ENCODE measurements around the gene RAPGEF2.
"Not testable (repeated sequence)": the region's sequence is repeated elsewhere in the genome, so short reads cannot be mapped to it uniquely, and the experiment has no call there.

Gene RAPGEF2

DNA sequence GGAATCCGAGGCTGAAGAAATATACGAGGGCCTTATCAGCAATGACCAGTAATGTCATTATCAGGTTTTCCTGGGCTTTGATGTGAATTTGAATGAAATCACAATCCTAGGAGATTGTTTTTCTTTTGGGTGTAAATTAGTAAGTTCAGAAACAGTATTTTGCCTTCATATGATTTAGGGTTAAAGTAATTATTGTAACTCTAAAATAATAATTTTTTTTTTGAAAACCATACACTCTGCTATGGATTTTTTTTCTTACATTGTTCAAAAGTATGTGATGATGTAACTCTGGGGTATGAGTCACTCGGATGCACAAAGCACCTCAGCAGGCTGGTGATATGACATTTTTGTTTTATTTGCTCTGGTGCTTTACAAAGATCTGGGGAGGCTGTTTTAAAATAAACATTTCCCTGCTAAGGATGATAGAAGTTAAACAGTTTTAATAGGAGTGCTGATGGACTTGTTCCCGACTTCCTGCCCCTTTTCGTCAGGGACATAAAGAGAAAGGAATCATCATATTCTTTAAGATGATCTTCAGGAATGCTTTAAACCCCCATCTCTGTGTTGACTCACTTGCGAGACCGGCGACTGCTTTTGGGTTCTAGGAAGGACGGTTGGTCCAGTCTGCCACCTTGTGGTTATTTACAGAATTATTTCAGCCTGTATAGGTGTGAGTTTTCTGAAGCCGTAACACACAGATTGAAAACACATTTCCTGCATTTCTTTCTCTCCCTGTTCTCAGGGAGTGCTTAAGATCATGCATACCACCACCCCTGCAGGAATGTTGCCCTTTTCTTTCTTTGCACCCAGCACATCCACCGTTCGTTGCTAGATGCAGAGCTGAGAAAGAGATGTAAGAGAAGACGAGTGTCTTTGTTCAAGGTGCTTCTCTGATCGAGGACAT lies 72.5 kb downstream of the RAPGEF2 start:
- DNase-seq (ENCODE audit: extremely low spot score) = peak; percentile 63

DNA sequence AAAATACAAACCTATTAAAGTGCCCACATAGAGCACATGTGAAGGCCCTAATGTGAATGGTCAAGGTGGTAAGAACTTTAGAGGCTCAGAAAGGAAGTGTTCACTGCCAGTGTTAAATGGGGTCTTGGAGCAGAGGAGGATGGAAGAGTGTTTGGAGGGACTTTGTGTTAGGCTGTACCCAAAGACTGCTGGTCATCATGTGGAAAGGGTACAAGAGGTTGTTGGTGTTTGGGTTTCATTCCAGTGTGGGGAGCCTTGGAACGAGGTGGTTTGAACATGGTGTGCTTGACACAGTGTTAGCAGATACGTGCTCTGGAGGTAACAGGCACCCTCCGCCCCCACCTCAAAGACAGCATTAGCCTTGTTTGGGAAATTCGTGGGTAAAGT lies 73.1 kb downstream of the RAPGEF2 start:
- POLR2A ChIA-PET = no interaction called here
- DNase-seq (ENCODE audit: extremely low spot score) = no peak
- TF ChIP-seq FOXK2 (IDR thresholded peaks at IDR 0.05) = no peak
- TF ChIP-seq TARDBP (IDR thresholded peaks at IDR 0.05) = no peak
- no peak for TF ChIP-seq PKNOX1 (IDR thresholded peaks at IDR 0.05)
- no peak for TF ChIP-seq SUZ12 (IDR thresholded peaks at IDR 0.05)
- TF ChIP-seq HDGF (IDR thresholded peaks at IDR 0.05; ENCODE audit: borderline replicate concordance) = no peak
- CTCF ChIA-PET = interaction anchor here (1.0 kb wide), 1 partner anchor 307 kb away, joined by 3 read pairs; no protein-coding TSS in a partner anchor

More for the DNA sequence above, 72.5 kb downstream of the RAPGEF2 start:
- ChIA-PET POLR2A (no interaction called here), CTCF (interaction anchor here (1.0 kb wide), 1 partner anchor 306 kb away, joined by 3 read pairs; no protein-coding TSS in a partner anchor)
- TF ChIP-seq CTBP1 (IDR thresholded peaks at IDR 0.05; ENCODE audit: borderline replicate concordance) (peak; percentile 50; the same call in 1 of the 2 replicates), NFRKB (IDR thresholded peaks at IDR 0.05) (no peak), PKNOX1 (IDR thresholded peaks at IDR 0.05) (no peak)

DNA sequence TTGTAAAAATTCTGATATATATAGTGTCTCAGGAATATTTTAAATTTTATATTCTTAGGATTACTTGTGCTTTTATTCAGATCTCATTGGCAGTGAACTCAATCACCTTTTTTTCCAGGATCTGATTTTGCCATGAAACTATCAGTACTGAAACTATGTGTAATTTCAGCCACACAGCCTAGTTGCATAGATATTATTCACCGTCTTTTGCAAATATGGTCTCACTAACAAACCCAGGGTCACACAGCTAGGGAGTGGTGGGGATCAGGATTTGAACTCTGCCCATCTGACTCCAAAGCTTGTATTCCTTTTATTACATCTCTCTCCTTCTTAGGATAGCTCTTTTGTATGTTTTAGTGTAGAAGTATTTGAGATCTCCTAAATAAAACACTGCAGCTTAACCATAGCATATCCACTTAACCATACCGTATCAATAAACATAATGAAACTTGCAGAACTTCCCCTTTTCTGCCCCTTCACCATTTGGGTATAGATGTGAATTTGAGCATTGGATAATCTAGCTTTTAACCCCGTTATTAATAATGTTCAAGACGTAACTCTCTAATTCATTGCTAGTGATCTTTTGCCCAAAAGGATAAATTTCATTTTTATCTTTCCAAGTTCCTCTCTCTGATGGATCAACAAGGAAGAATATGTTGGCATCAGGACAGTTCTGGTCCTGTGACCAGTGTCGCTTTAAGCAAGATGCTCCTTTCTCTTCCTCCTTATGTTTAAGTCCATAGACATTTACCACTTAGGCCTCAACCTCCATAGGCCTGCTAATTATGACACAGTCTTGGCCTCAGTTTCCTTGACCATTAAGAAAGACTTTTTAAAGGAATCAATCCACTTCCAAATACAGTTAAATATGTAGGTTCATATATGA lies 74.6 kb downstream of the RAPGEF2 start:
- no peak for DNase-seq (ENCODE audit: extremely low spot score)
- ChIA-PET CTCF (interaction anchor here (0.6 to 1.0 kb wide), 6 partner anchors 15 to 403 kb away, joined by 3 read pairs; no protein-coding TSS in a partner anchor), POLR2A (interaction anchor here (1.2 kb wide), 1 partner anchor 332 kb away, joined by 3 read pairs; no protein-coding TSS in a partner anchor)
- TF ChIP-seq SUZ12 (IDR thresholded peaks at IDR 0.05) (no peak), ELF4 (IDR thresholded peaks at IDR 0.05) (no peak), L3MBTL2 (conservative IDR thresholded peaks at IDR 0.05) (no peak), NFRKB (IDR thresholded peaks at IDR 0.05) (no peak), ARNT (IDR thresholded peaks at IDR 0.05) (no peak), FOXK2 (IDR thresholded peaks at IDR 0.05) (no peak)

- POLR2A ChIA-PET = interaction anchor here (1.2 kb wide), 2 partner anchors 74 to 332 kb away, joined by 3 read pairs; no protein-coding TSS in a partner anchor
- no peak for TF ChIP-seq CTBP1 (IDR thresholded peaks at IDR 0.05; ENCODE audit: borderline replicate concordance)
- TF ChIP-seq FOXA1 (IDR thresholded peaks at IDR 0.05) = no peak
- TF ChIP-seq LEF1 (IDR thresholded peaks at IDR 0.05; ENCODE audit: borderline replicate concordance) = no peak
- CTCF ChIA-PET = interaction anchor here (0.7 to 0.9 kb wide), 4 partner anchors 13 to 316 kb away, joined by 3 to 4 read pairs (median 3); no protein-coding TSS in a partner anchor
- no peak for DNase-seq (ENCODE audit: extremely low spot score)
Observed at GRCh38 chr4:159178151-159178546, 75.3 kb downstream of the RAPGEF2 start.

DNA sequence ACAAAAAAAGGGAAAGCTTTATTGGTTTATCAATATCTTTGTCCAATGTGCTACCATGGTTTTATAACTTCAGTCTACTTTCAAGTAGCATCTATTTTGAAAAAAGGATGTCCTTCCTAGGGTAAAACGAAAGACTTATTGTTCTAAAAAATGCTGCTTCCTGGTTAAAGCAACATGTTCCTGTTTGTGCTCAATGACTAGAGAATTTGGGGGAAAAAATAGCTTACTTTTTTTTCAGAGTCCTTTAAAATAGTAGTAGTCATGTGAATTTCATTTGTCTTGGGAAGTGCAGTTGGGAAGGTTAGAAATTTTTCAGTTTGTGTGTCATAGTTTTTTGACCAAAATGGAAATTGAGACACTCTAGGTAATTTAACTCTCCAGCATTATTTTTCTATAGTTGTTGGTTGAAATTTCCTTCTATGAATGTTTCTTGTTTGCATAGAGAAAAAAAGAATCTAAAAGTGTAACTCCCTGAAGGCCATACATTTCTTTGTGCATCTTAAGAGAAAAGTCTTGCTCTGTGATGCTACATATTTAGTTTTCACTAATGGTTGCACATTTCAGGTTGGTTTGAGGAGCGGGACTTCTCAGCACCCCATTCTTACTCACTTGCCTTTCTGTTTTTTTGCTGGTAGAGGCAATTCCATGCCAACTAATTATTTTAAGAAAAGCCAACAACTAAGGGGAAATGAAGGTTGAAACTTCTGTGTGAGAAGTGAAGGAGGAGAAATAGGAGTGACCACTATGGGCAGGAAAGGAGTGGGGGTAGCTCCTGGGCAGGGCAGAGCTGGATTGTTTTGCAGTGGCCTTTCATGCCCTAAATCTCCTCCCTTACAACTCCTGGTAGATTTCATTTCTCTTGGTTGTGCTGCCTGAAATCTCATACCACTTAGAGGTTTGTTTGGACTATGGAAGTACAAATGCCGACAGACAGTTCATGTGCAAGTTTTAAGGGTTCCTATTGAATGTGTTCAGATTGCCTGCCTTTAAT lies 76.4 kb downstream of the RAPGEF2 start:
- DNase-seq (ENCODE audit: extremely low spot score) = no peak
- ChIA-PET POLR2A (interaction anchor here (1.2 kb wide), 1 partner anchor 75 kb away, joined by 3 read pairs; no protein-coding TSS in a partner anchor), CTCF (interaction anchor here (0.8 to 0.9 kb wide), 2 partner anchors 12 to 38 kb away, joined by 3 to 4 read pairs; no protein-coding TSS in a partner anchor)
- no peak for TF ChIP-seq HDGF (IDR thresholded peaks at IDR 0.05; ENCODE audit: borderline replicate concordance)
- no peak for TF ChIP-seq PKNOX1 (IDR thresholded peaks at IDR 0.05)
- TF ChIP-seq FOXK2 (IDR thresholded peaks at IDR 0.05) = no peak
- TF ChIP-seq ARNT (IDR thresholded peaks at IDR 0.05) = no peak
- no peak for TF ChIP-seq LEF1 (IDR thresholded peaks at IDR 0.05; ENCODE audit: borderline replicate concordance)
- no peak for TF ChIP-seq SUZ12 (IDR thresholded peaks at IDR 0.05)
- no peak for TF ChIP-seq FOXM1 (IDR thresholded peaks at IDR 0.05; ENCODE audit: borderline replicate concordance)
- TF ChIP-seq NFRKB (IDR thresholded peaks at IDR 0.05) = no peak

DNA sequence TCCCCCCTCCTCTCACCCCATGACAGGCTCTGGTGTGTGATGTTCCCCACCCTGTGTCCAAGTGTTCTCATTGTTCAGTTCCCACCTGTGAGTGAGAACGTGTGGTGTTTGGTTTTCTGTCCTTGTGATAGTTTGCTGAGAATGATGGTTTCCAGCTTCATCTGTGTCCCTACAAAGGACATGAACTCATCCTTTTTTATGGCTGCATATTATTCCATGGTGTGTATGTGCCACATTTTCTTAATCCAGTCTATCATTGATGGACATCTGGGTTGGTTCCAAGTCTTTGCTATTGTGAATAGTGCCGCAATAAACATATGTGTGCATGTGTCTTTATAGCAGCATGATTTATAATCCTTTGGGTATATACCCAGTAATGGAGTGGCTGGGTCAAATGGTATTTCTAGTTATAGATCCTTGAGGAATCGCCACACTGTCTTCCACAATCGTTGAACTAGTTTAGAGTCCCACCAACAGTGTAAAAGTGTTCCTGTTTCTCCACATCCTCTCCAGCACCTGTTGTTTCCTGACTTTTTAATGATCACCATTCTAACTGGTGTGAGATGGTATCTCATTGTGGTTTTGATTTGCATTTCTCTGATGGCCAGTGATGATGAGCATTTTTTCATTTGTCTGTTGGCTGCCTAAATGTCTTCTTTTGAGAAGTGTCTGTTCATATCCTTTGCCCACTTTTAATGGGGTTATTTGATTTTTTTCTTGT lies 81.2 kb downstream of the RAPGEF2 start:
- POLR2A ChIA-PET, CTCF ChIA-PET: not testable (repeated sequence)

More for the DNA sequence above, 81.2 kb downstream of the RAPGEF2 start:
- not testable (repeated sequence) for DNase-seq (ENCODE audit: extremely low spot score)
